ENCODE results near the gene PCP2.

GRCh38 chr19:7674010-7675005 is 40.8 kb upstream of the PCP2 start:
- no peak for TF ChIP-seq CTCF (conservative IDR thresholded peaks at IDR 0.05; ENCODE audit: low read length)
- no peak for TF ChIP-seq EZH2phosphoT487 (IDR thresholded peaks at IDR 0.05; ENCODE audit: borderline replicate concordance)
